Measurements from ENCODE around the gene ZNF331.

The ZNF331 gene

GRCh38 chr19:53608381-53608780, 70.4 kb downstream of the ZNF331 start:
- H3K4me3 ChIP-seq (ENCODE audit: low read length) = no peak overlapping the region
- no peak for DNase-seq (ENCODE audit: low read depth)
- no peak for TF ChIP-seq CTCF (IDR thresholded peaks at IDR 0.05; ENCODE audit: insufficient read depth, low read depth, low read length, missing control alignments)

GRCh38 chr19:53612762-53613526, 75.0 kb downstream of the ZNF331 start:
- TF ChIP-seq CTCF (IDR thresholded peaks at IDR 0.05; ENCODE audit: insufficient read depth, low read depth, low read length, missing control alignments) = no peak
- no peak overlapping the region for H3K4me3 ChIP-seq (ENCODE audit: low read length)
- no peak for DNase-seq (ENCODE audit: low read depth)

GRCh38 chr19:53621885-53622740, 84.2 kb downstream of the ZNF331 start:
- no peak overlapping the region for H3K4me3 ChIP-seq (ENCODE audit: low read length)
- TF ChIP-seq CTCF (IDR thresholded peaks at IDR 0.05; ENCODE audit: insufficient read depth, low read depth, low read length, missing control alignments) = no peak
- peak; percentile 47 for DNase-seq (ENCODE audit: low read depth)

- H3K4me3 ChIP-seq (ENCODE audit: low read length) = no peak overlapping the region
- no peak for TF ChIP-seq CTCF (IDR thresholded peaks at IDR 0.05; ENCODE audit: insufficient read depth, low read depth, low read length, missing control alignments)
- no peak for DNase-seq (ENCODE audit: low read depth)
Measured at GRCh38 chr19:53624771-53625545, 87.0 kb downstream of the ZNF331 start.

GRCh38 chr19:53626486-53626885, 88.5 kb downstream of the ZNF331 start:
- H3K4me3 ChIP-seq (ENCODE audit: low read length) = no peak overlapping the region
- TF ChIP-seq CTCF (IDR thresholded peaks at IDR 0.05; ENCODE audit: insufficient read depth, low read depth, low read length, missing control alignments) = no peak

GRCh38 chr19:53626976-53627375, 89.0 kb downstream of the ZNF331 start:
- H3K4me3 ChIP-seq (ENCODE audit: low read length) = no peak overlapping the region
- DNase-seq (ENCODE audit: low read depth) = no peak
- TF ChIP-seq CTCF (IDR thresholded peaks at IDR 0.05; ENCODE audit: insufficient read depth, low read depth, low read length, missing control alignments) = no peak

More at GRCh38 chr19:53626486-53626885, 88.5 kb downstream of the ZNF331 start:
- DNase-seq (ENCODE audit: low read depth) = no peak

Data from epithelial cell of esophagus (primary cell).